ENCODE data around the gene IGFLR1.
A peak's percentile ranks its signal among the peaks of the same experiment; 100 is the strongest.

IGFLR1 gene

GRCh38 chr19:35755550-35756376 lies 13.5 kb upstream of the IGFLR1 start:
- peak; percentile 70 for DNase-seq

- DNase-seq, result no peak
These were observed 12.9 kb upstream of the IGFLR1 start for GRCh38 chr19:35755131-35755549.

- DNase-seq, result no peak
These were observed 12.3 kb upstream of the IGFLR1 start for GRCh38 chr19:35754370-35755130.

- no peak for DNase-seq
These were observed 11.6 kb upstream of the IGFLR1 start for GRCh38 chr19:35753634-35754369.

- DNase-seq, result no peak
These were observed 10.6 kb upstream of the IGFLR1 start for GRCh38 chr19:35752746-35753350.

- no peak for DNase-seq
These were observed 9.8 kb upstream of the IGFLR1 start for GRCh38 chr19:35751839-35752745.

- DNase-seq, result no peak
These were observed 7.9 kb upstream of the IGFLR1 start for GRCh38 chr19:35750167-35750566.

- DNase-seq, result peak; percentile 99
These were observed 6.1 kb upstream of the IGFLR1 start, which contains the start of gene LIN37 for GRCh38 chr19:35748106-35749020. Gene LIN37 (plus strand): TSS chr19:35748576. CDS start chr19:35748725, 149 bp downstream.

GRCh38 chr19:35746531-35746930 lies 4.3 kb upstream of the IGFLR1 start:
- no peak for DNase-seq

GRCh38 chr19:35746087-35746462 lies 3.8 kb upstream of the IGFLR1 start:
- DNase-seq, result no peak

- peak; percentile 96 for DNase-seq
These were observed 3.3 kb upstream of the IGFLR1 start, which contains the start of the genes PSENEN and U2AF1L4 for GRCh38 chr19:35745328-35746086. Gene PSENEN (plus strand): TSS chr19:35745651. CDS start chr19:35745931, 280 bp downstream. Gene U2AF1L4 (minus strand): TSS chr19:35745418. CDS start chr19:35745391, 27 bp downstream.

- peak; percentile 96 for DNase-seq
These were observed 2.4 kb upstream of the IGFLR1 start for GRCh38 chr19:35744430-35745327.

- DNase-seq, result no peak
These were observed 1.6 kb upstream of the IGFLR1 start for GRCh38 chr19:35743640-35744429.

GRCh38 chr19:35741203-35741515 lies 1.1 kb downstream of the IGFLR1 start:
- DNase-seq, result no peak

- DNase-seq, result peak; percentile 97
These were observed 1.6 kb downstream of the IGFLR1 start for GRCh38 chr19:35740423-35741202.

- DNase-seq, result no peak
These were observed 2.2 kb downstream of the IGFLR1 start for GRCh38 chr19:35740108-35740422.
